ENCODE results near the gene EML4.

EML4 gene

GRCh38 chr2:42185220-42185921, 16.2 kb downstream of the EML4 start:
- TF ChIP-seq, protein P1, sequence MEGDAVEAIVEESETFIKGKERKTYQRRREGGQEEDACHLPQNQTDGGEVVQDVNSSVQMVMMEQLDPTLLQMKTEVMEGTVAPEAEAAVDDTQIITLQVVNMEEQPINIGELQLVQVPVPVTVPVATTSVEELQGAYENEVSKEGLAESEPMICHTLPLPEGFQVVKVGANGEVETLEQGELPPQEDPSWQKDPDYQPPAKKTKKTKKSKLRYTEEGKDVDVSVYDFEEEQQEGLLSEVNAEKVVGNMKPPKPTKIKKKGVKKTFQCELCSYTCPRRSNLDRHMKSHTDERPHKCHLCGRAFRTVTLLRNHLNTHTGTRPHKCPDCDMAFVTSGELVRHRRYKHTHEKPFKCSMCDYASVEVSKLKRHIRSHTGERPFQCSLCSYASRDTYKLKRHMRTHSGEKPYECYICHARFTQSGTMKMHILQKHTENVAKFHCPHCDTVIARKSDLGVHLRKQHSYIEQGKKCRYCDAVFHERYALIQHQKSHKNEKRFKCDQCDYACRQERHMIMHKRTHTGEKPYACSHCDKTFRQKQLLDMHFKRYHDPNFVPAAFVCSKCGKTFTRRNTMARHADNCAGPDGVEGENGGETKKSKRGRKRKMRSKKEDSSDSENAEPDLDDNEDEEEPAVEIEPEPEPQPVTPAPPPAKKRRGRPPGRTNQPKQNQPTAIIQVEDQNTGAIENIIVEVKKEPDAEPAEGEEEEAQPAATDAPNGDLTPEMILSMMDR (IDR thresholded peaks at IDR 0.05; ENCODE audit: low read depth, low read length, missing control alignments), result no peak
- no peak overlapping the region for H3K4me3 ChIP-seq (replicated peaks; ENCODE audit: low read depth, low read length)
- DNase-seq (ENCODE audit: extremely low read depth, low read depth), result no peak

GRCh38 chr2:42186366-42186765, 17.2 kb downstream of the EML4 start:
- TF ChIP-seq, protein P1 (IDR thresholded peaks at IDR 0.05; ENCODE audit: low read depth, low read length, missing control alignments), result no peak
- no peak for DNase-seq (ENCODE audit: extremely low read depth, low read depth)
- no peak overlapping the region for H3K4me3 ChIP-seq (replicated peaks; ENCODE audit: low read depth, low read length)

DNA sequence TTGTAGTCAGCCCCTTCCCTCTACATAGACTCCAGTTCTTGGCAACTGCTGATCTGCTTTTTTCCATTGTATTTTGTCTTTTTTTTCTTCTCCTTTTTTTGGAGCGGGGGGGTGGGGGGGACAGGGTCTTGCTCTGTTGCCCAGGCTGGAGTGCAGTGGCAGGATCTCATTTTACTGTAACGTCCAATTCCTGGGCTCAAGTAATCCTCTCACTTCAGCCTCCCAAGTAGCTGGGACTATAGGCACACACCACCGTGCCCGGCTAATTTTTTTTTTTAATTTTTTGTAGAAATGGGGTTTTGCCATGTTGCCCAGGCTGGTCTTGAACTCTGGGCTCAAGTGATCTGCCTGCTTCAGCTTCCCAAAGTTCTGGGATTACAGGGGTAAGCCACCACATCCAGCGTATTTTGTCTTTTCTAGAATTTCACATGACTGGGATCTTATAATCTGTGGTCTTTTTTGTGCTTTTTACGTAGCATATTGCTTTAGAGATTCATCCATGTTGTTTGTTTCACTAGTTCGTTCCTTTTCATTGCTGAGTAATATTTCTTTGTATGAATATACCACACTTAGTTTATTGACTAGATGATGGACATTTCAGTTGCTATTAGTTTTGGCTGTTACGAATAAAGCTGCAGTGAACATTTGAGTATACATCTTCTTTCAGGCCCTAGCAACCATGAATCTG, 17.9 kb downstream of the EML4 start:
- H3K4me3 ChIP-seq (replicated peaks; ENCODE audit: low read depth, low read length), result no peak overlapping the region
- TF ChIP-seq, protein P1 (IDR thresholded peaks at IDR 0.05; ENCODE audit: low read depth, low read length, missing control alignments), result no peak
- no peak for DNase-seq (ENCODE audit: extremely low read depth, low read depth)

GRCh38 chr2:42187886-42188285, 18.7 kb downstream of the EML4 start:
- no peak overlapping the region for H3K4me3 ChIP-seq (replicated peaks; ENCODE audit: low read depth, low read length)
- no peak for DNase-seq (ENCODE audit: extremely low read depth, low read depth)
- TF ChIP-seq, protein P1 (IDR thresholded peaks at IDR 0.05; ENCODE audit: low read depth, low read length, missing control alignments), result no peak

DNA sequence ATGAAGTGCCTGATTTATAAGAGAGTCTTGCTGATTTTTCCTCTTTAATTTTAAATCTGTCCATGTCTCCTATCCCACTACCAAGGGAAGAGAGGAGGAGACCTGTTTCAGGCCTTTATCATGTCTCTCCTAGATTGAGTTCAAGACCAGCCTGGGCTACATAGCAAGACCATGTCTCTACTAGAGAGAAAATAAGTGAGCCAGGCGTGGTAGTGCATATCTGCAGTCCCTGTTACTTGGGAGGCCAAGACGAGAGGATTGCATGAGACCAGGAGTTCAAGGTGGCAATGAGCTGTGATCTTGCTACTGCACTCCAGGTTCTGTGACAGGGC, 20.0 kb downstream of the EML4 start:
- no peak overlapping the region for H3K4me3 ChIP-seq (replicated peaks; ENCODE audit: low read depth, low read length)
- TF ChIP-seq, protein P1 (IDR thresholded peaks at IDR 0.05; ENCODE audit: low read depth, low read length, missing control alignments), result no peak
- DNase-seq (ENCODE audit: extremely low read depth, low read depth), result no peak

DNA sequence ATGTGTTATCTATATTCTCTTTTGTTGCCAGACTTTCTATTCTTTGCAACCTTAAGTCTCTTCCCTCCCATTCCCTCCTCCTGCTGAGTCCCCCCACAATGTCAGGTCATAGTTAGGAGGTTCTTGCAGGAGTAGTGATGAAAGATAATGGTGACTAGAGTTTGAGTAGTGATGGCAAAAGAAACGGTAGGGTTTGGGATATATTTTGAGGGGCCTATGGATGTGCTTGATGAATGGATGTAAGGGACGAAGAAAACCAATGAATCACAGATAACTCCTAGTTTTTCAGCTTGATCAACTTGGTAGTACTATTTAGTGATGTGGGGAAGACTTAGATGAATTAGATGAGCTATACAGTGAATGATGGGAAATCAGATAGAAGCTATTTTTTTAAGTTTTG, 21.0 kb downstream of the EML4 start:
- TF ChIP-seq, protein P1 (IDR thresholded peaks at IDR 0.05; ENCODE audit: low read depth, low read length, missing control alignments), result no peak
- DNase-seq (ENCODE audit: extremely low read depth, low read depth), result no peak
- H3K4me3 ChIP-seq (replicated peaks; ENCODE audit: low read depth, low read length), result no peak overlapping the region

Measured in HFF-Myc (cell line).